ENCODE data around the gene CDK5RAP3.

DNA sequence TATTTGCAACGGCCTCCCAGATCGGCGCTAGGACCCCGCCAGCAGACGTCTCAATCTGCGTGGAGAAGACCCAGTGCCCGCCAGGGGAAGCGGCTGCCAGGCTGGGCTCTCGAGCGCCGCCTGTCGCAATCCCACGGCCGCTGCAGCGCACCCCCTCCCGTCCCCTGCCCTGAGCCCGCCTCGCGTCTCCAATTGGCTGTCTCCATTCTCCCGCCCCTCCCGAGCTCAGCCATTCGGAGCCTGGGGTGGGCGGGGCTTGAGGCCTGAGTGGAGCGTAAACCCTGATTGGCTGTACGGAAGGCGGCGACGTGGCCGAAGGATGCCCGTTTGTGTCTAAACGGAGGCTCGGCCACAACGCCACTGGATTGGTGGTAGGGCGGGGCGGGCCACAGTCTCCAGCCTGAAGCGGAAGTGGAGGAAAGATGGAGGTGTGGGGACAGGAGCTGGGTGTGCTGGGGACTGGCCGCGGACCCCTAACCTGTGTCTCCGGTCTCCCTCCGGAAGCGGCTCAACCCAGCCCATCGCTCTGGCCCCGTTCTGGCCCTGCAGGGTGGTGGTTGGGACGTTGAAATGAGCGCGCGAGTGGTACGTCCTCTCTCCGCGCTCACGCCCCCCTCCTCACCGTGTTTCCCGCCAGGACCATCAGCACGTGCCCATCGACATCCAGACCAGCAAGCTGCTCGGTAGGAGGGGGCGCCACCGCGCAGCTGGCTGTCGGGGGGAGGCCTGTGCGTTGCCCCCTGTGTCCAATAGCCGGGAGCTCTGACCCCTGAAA lies at the start of gene CDK5RAP3:
- TF ChIP-seq POLR2A (IDR thresholded peaks at IDR 0.05; ENCODE audit: low read depth, low read length), result peak; percentile 93
- peak; percentile 67; the same call in 1 of the 2 replicates for TF ChIP-seq TAF1 (IDR thresholded peaks at IDR 0.05; ENCODE audit: borderline replicate concordance, low read depth, low read length)
